CD4-positive, alpha-beta T cell (primary cell): ENCODE data around the gene CBL. TPM values are rescaled to one million over a fixed set of nuclear protein-coding genes. Genes with fewer than 3 reads are reported as not detected.
"Not testable (repeated sequence)": the region's sequence is repeated elsewhere in the genome, so short reads cannot be mapped to it uniquely, and the experiment has no call there.

Experiments used
- ATAC-seq: fragments of 200-7000 bp; cut with Tn5 transposase; one replicate; pipeline ENCODE4 v1.10.0; 2022; ENCODE audit warnings: mild to moderate bottlenecking; ENCODE audit not compliant: poor library complexity
- CTCF ChIA-PET: fragments of 350-600 bp; sonication (Branson Sonifier 250); formaldehyde crosslinking; loops from one replicate; lab custom pipeline; 2021; ENCODE audit warnings: antibody characterized with exemption, inconsistent platforms; lab: Charles Lee
- POLR2A ChIA-PET: fragments of 350-600 bp; sonication (Branson Sonifier 250); formaldehyde crosslinking; loops from one replicate; lab custom pipeline; 2021; ENCODE audit warnings: antibody characterized with exemption, inconsistent platforms; lab: Charles Lee
- DNase-seq, 14 experiments: peaks; one replicate each; pipeline ENCODE4 v3.0.0-alpha.2; 2013 to 2020; ENCODE audit warnings: mixed read lengths in 2 of 14
- H3K27ac ChIP-seq, 2 donors: one replicate each; pipeline versions ENCODE4 v1.5.1 to v1.7.0; 2013; ENCODE audit warnings: low read length in 2 of 2, low read depth in 1 of 2, mild to moderate bottlenecking in 1 of 2
- H3K27me3 ChIP-seq, 2 experiments: 1 replicate in 1 of 2; 2 replicates in 1 of 2; pipeline versions ENCODE4 v1.6.1 to v1.7.0; 2013; ENCODE audit warnings: low read length in 2 of 2, control low read depth in 1 of 2, mild to moderate bottlenecking in 1 of 2, moderate library complexity in 1 of 2; ENCODE audit not compliant: insufficient read depth in 2 of 2, control insufficient read depth in 1 of 2
- H3K36me3 ChIP-seq: one replicate; pipeline ENCODE4 v1.6.1; 2013; ENCODE audit warnings: low read length, control low read depth; ENCODE audit not compliant: insufficient read depth
- H3K4me1 ChIP-seq: one replicate; pipeline ENCODE4 v1.6.1; 2013; ENCODE audit warnings: low read length, control low read depth; ENCODE audit not compliant: insufficient read depth
- H3K4me3 ChIP-seq: one replicate; pipeline ENCODE4 v1.5.1; 2013; ENCODE audit warnings: mild to moderate bottlenecking, low read length, moderate library complexity
- H3K9me3 ChIP-seq, 2 experiments: 1 replicate in 1 of 2; 2 replicates in 1 of 2; pipeline versions ENCODE4 v1.6.1 to v1.7.0; 2013; ENCODE audit warnings: low read length in 2 of 2, mild to moderate bottlenecking in 2 of 2, control low read depth in 1 of 2, moderate library complexity in 1 of 2; ENCODE audit not compliant: control insufficient read depth in 1 of 2, insufficient read depth in 1 of 2
- H3K27ac Mint-ChIP-seq: one replicate; pipeline ENCODE4 v1.8.0; 2020; ENCODE audit warnings: mixed read lengths
- H3K27me3 Mint-ChIP-seq: one replicate; pipeline ENCODE4 v1.8.0; 2021; ENCODE audit warnings: mixed read lengths
- H3K36me3 Mint-ChIP-seq: one replicate; pipeline ENCODE4 v1.8.0; 2021; ENCODE audit warnings: low read depth, mixed read lengths
- H3K4me1 Mint-ChIP-seq: one replicate; pipeline ENCODE4 v1.8.0; 2021; ENCODE audit warnings: low read depth, mixed read lengths
- H3K4me3 Mint-ChIP-seq: one replicate; pipeline ENCODE4 v1.8.0; 2020; ENCODE audit warnings: mild to moderate bottlenecking, mixed read lengths
- H3K9me3 Mint-ChIP-seq: one replicate; pipeline ENCODE4 v1.8.0; 2020; ENCODE audit warnings: mixed read lengths
- intact Hi-C, 2 experiments: fragments of 100-400 bp; cut with DNase I in 1 of 2; cut with micrococcal nuclease in 1 of 2; formaldehyde crosslinking; loops; one replicate each; pipeline versions ENCODE4 v1.15.1 to v1.9.0; 2023 to 2025; cut with DNase I, micrococcal nuclease
- total RNA-seq, 174 experiments: library from RNA in 2 of 174; stranded (reverse) in 2 of 174; gene quantifications; one replicate each; pipeline ENCODE4 v1.2.3 and lab custom pipeline; 2021 to 2026
- TF ChIP-seq, protein P1 (sequence below): fragments of 200-600 bp; IDR thresholded peaks from one replicate; pipeline ENCODE4 v1.8.0; 2022; ENCODE audit warnings: antibody characterized with exemption, mild to moderate bottlenecking

The CBL gene
- total RNA-seq, 2 experiments from 2014 or later, result 19.5 to 20.8 TPM

DNA sequence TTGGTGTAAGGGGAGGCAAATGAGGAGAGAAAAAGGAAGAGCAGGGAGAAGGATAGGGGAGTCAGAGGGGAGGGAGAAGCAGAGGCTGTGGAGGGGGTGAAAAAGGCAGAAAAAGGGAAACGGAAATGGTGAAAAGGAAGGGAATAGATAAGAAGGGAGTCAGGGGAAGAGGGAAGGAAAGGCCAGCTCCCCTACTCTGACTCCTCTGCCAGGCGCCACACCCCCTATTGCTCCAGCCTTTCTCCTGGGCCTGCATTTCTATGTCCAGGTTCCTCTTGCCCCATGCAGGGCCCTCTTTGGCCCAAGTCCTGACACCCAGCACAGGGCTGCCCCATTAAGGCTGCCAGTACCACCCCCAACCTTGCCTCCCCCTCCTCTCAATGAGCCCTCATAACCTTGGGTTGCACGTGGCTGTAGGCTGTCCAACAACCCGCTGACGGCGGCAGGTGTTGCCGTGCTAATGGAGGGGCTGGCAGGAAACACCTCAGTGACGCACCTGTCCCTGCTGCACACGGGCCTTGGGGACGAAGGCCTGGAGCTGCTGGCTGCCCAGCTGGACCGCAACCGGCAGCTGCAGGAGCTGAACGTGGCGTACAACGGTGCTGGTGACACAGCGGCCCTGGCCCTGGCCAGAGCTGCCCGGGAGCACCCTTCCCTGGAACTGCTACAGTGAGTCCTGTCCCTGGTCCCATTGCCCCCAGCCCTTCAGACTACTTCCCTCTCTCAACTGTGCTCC lies 24.3 kb upstream of the CBL start:
- Histone ChIP-seq H3K4me3 (no peak overlapping the region), H3K27ac (no peak overlapping the region), H3K4me1 (peaks cover 12% of the 10 kb centered on the region), H3K27me3 (no peaks in the 10 kb centered on the region), H3K9me3 (no peaks in the 10 kb centered on the region), H3K36me3 (no peaks in the 10 kb centered on the region)
- CTCF ChIA-PET, result no interaction called here
- Mint-ChIP-seq H3K4me3 (no peak overlapping the region), H3K36me3 (peaks cover 16% of the 10 kb centered on the region), H3K27ac (no peak overlapping the region), H3K27me3 (no peaks in the 10 kb centered on the region), H3K9me3 (no peaks in the 10 kb centered on the region), H3K4me1 (peaks cover 11% of the 10 kb centered on the region)
- intact Hi-C loops, result no loop called here
- DNase-seq (no peak), ATAC-seq (no peak)
- POLR2A ChIA-PET, result no interaction called here
- TF ChIP-seq, protein P1, sequence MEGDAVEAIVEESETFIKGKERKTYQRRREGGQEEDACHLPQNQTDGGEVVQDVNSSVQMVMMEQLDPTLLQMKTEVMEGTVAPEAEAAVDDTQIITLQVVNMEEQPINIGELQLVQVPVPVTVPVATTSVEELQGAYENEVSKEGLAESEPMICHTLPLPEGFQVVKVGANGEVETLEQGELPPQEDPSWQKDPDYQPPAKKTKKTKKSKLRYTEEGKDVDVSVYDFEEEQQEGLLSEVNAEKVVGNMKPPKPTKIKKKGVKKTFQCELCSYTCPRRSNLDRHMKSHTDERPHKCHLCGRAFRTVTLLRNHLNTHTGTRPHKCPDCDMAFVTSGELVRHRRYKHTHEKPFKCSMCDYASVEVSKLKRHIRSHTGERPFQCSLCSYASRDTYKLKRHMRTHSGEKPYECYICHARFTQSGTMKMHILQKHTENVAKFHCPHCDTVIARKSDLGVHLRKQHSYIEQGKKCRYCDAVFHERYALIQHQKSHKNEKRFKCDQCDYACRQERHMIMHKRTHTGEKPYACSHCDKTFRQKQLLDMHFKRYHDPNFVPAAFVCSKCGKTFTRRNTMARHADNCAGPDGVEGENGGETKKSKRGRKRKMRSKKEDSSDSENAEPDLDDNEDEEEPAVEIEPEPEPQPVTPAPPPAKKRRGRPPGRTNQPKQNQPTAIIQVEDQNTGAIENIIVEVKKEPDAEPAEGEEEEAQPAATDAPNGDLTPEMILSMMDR, result no peak

GRCh38 chr11:119184399-119184798 lies 21.7 kb upstream of the CBL start:
- H3K9me3 ChIP-seq, H3K27ac Mint-ChIP-seq, DNase-seq, ATAC-seq, H3K9me3 Mint-ChIP-seq, H3K36me3 Mint-ChIP-seq, POLR2A ChIA-PET, H3K4me1 Mint-ChIP-seq, H3K4me3 ChIP-seq, H3K4me3 Mint-ChIP-seq, H3K36me3 ChIP-seq, intact Hi-C loops, H3K27me3 ChIP-seq, CTCF ChIA-PET, H3K27me3 Mint-ChIP-seq, H3K27ac ChIP-seq, H3K4me1 ChIP-seq: not testable (repeated sequence)

DNA sequence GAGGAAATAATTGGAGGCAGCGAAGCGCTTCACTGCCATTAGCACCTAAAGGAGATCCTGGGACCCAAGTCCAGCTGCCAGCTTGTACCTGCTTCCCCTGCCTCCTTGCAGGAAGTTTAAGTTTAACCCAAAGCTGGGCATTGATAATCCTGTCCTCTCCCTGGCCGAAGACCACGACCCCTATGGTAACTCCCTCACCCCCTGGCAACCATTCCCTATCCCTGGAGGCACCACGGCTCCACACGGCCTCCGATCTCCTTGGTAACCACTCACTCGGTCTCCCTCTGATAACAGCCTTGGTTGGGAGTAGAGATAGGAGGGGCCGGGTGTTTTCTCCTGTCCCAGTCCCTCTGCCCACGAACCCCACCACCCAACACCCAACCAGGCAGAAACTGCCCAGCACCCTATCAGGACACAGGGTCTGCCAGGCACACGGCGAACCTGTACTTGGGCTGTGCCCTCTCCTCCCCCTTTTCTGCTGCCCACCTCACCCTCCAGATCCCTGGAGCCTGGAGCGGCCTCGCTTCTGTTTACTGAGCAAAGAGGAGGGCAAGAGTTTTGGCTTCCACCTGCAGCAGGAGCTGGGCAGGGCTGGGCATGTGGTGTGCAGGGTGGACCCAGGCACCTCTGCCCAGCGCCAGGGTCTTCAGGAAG lies 20.0 kb upstream of the CBL start:
- Mint-ChIP-seq H3K9me3 (no peaks in the 10 kb centered on the region), H3K4me3 (no peak overlapping the region), H3K27ac (no peak overlapping the region), H3K4me1 (no peaks in the 10 kb centered on the region), H3K27me3 (no peaks in the 10 kb centered on the region), H3K36me3 (peaks cover 4% of the 10 kb centered on the region)
- Histone ChIP-seq H3K4me1 (no peaks in the 10 kb centered on the region), H3K27ac (no peak overlapping the region), H3K9me3 (no peaks in the 10 kb centered on the region), H3K36me3 (no peaks in the 10 kb centered on the region), H3K4me3 (no peak overlapping the region), H3K27me3 (no peaks in the 10 kb centered on the region)
- ChIA-PET POLR2A (no interaction called here), CTCF (no interaction called here)
- intact Hi-C loops, result no loop called here
- ATAC-seq (no peak), DNase-seq (no peak)
- TF ChIP-seq, protein P1, result no peak
